ENCODE results near the gene GJA1.

- TF ChIP-seq MAX (IDR thresholded peaks at IDR 0.05) (no peak), TEAD4 (IDR thresholded peaks at IDR 0.05) (no peak), FOXM1 (IDR thresholded peaks at IDR 0.05; ENCODE audit: borderline replicate concordance, low read depth) (no peak), RAD21 (IDR thresholded peaks at IDR 0.05; ENCODE audit: low read depth) (no peak), EP300 (IDR thresholded peaks at IDR 0.05; ENCODE audit: borderline replicate concordance) (no peak)
Observed at GRCh38 chr6:121399966-121400365, 35.5 kb upstream of the GJA1 start.
